GM23338 (cell line): ENCODE measurements around the gene ZNF662. TPM values are rescaled to one million over a fixed set of nuclear protein-coding genes. Genes with fewer than 3 reads are reported as not detected.

ENCODE experiments used
- ATAC-seq: fragments of 200-7000 bp; cut with Tn5 transposase; 3 replicates; pipeline ENCODE4 v1.9.1; 2020
- DNase-seq: peaks from one replicate; pipeline ENCODE4 v3.0.0-alpha.2; 2015; ENCODE audit warnings: low spot score
- H2AFZ ChIP-seq: fragments of 200-600 bp; sonication (generic); 2 replicates; pipeline ENCODE4 v1.8.0; 2016; ENCODE audit warnings: antibody characterized with exemption, mild to moderate bottlenecking, moderate library complexity
- H3F3A ChIP-seq: fragments of 200-600 bp; sonication (generic); replicated peaks from 2 replicates; pipeline ENCODE4 v1.8.0; 2017; ENCODE audit warnings: antibody characterized with exemption, mixed run types, low read depth
- H3K27ac ChIP-seq: fragments of 200-600 bp; sonication (generic); 2 replicates; pipeline ENCODE4 v1.6.1; 2016; ENCODE audit warnings: low read depth
- H3K27me3 ChIP-seq: fragments of 200-600 bp; sonication (generic); 2 replicates; pipeline ENCODE4 v1.8.0; 2016; ENCODE audit warnings: mild to moderate bottlenecking, mixed run types, moderate library complexity; ENCODE audit not compliant: insufficient read depth
- H3K36me3 ChIP-seq: fragments of 200-600 bp; sonication (generic); 2 replicates; pipeline ENCODE4 v1.8.0; 2016; ENCODE audit warnings: mild to moderate bottlenecking; ENCODE audit not compliant: insufficient read depth
- H3K4me1 ChIP-seq: fragments of 200-600 bp; sonication (generic); 2 replicates; pipeline ENCODE4 v1.8.0; 2016; ENCODE audit warnings: mild to moderate bottlenecking, moderate library complexity; ENCODE audit not compliant: insufficient read depth
- H3K4me2 ChIP-seq: fragments of 200-600 bp; sonication (generic); 2 replicates; pipeline ENCODE4 v1.7.1; 2017; ENCODE audit warnings: mixed run types
- H3K4me3 ChIP-seq: fragments of 200-600 bp; sonication (generic); 2 replicates; pipeline ENCODE4 v1.6.1; 2016; ENCODE audit warnings: mixed run types
- H3K79me2 ChIP-seq: fragments of 200-600 bp; sonication (generic); replicated peaks from 2 replicates; pipeline ENCODE4 v1.8.0; 2017; ENCODE audit warnings: mild to moderate bottlenecking; ENCODE audit not compliant: insufficient read depth
- H3K9me2 ChIP-seq: fragments of 200-600 bp; sonication (generic); 2 replicates; pipeline ENCODE4 v1.8.0; 2017; ENCODE audit not compliant: insufficient read depth
- H4K20me1 ChIP-seq: fragments of 200-600 bp; sonication (generic); replicated peaks from 2 replicates; pipeline ENCODE4 v1.8.0; 2017; ENCODE audit warnings: mild to moderate bottlenecking; ENCODE audit not compliant: insufficient read depth
- H3K27ac Mint-ChIP-seq: 2 replicates; pipeline ENCODE4 v1.8.0; 2020; ENCODE audit warnings: inconsistent platforms, mild to moderate bottlenecking, moderate library complexity, mixed read lengths
- H3K27me3 Mint-ChIP-seq: 3 replicates; pipeline ENCODE4 v1.8.0; 2022; ENCODE audit warnings: low read depth, mild to moderate bottlenecking, moderate library complexity, mixed read lengths, inconsistent platforms; ENCODE audit not compliant: insufficient read depth, poor library complexity
- H3K36me3 Mint-ChIP-seq: 3 replicates; pipeline ENCODE4 v1.8.0; 2021; ENCODE audit warnings: low read depth, mild to moderate bottlenecking, inconsistent platforms, moderate library complexity, mixed read lengths
- H3K4me1 Mint-ChIP-seq: 3 replicates; pipeline ENCODE4 v1.8.0; 2020; ENCODE audit warnings: mild to moderate bottlenecking, inconsistent platforms, mixed read lengths
- H3K4me3 Mint-ChIP-seq: 3 replicates; pipeline ENCODE4 v1.8.0; 2021; ENCODE audit warnings: moderate library complexity, mild to moderate bottlenecking, inconsistent platforms, mixed read lengths
- H3K9me3 Mint-ChIP-seq: 3 replicates; pipeline ENCODE4 v1.8.0; 2020; ENCODE audit warnings: moderate library complexity, mild to moderate bottlenecking, inconsistent platforms, mixed read lengths
- CREB1 ChIP-seq: fragments of 250-450 bp; sonication (Bioruptor Pico); IDR thresholded peaks from 2 replicates; pipeline ENCODE4 v1.5.0; 2020; ENCODE audit warnings: low read depth, mild to moderate bottlenecking, moderate library complexity
- EZH2 ChIP-seq: fragments of 200-600 bp; sonication (generic); IDR thresholded peaks from one replicate; pipeline ENCODE4 v1.8.0; 2017; ENCODE audit warnings: antibody characterized with exemption, mild to moderate bottlenecking, low read depth; ENCODE audit not compliant: unreplicated experiment
- EZH2phosphoT487 ChIP-seq: fragments of 200-600 bp; sonication (generic); IDR thresholded peaks from one replicate; pipeline ENCODE4 v1.8.1; 2018; ENCODE audit warnings: antibody characterized with exemption; ENCODE audit not compliant: unreplicated experiment
- POLR2AphosphoS5 ChIP-seq: IDR thresholded peaks from 2 replicates; pipeline ENCODE4 v1.6.1; 2016; ENCODE audit warnings: antibody characterized with exemption, low read depth
- ZNF114 ChIP-seq: fragments of 250-450 bp; sonication (Bioruptor Pico); IDR thresholded peaks from 2 replicates; pipeline ENCODE4 v1.5.0; 2020; ENCODE audit warnings: mild to moderate bottlenecking, moderate library complexity
- ZNF331 ChIP-seq: fragments of 250-450 bp; sonication (Bioruptor Pico); IDR thresholded peaks from 2 replicates; pipeline ENCODE4 v1.5.0; 2020; ENCODE audit warnings: low read depth, mild to moderate bottlenecking, moderate library complexity
- ZNF462 ChIP-seq: fragments of 250-450 bp; sonication (Bioruptor Pico); IDR thresholded peaks from 2 replicates; pipeline ENCODE4 v1.5.0; 2020; ENCODE audit warnings: mild to moderate bottlenecking, moderate library complexity
- polyA plus RNA-seq: library from polyadenylated mRNA; unstranded; fragments of >200 nt; fragmentation: Nextera tagmentation; extraction: Ambion mirVana; gene quantifications from 2 replicates; pipeline ENCODE4 v1.2.1, GENCODE V29; 2016
- total RNA-seq: library from RNA; depleted of rRNA; stranded (reverse); fragments of >200 nt; shearing (Covaris generic); gene quantifications from 2 replicates; pipeline ENCODE4 v1.2.3, GENCODE V29; 2014
- TF ChIP-seq, protein P1 (sequence below): IDR thresholded peaks from 2 replicates; pipeline ENCODE4 v1.6.1; 2016; ENCODE audit warnings: antibody characterized with exemption

Gene ZNF662
- total and polyA plus RNA-seq, 2 experiments from 2014 or later, result 0.84 to 1.5 TPM

DNA sequence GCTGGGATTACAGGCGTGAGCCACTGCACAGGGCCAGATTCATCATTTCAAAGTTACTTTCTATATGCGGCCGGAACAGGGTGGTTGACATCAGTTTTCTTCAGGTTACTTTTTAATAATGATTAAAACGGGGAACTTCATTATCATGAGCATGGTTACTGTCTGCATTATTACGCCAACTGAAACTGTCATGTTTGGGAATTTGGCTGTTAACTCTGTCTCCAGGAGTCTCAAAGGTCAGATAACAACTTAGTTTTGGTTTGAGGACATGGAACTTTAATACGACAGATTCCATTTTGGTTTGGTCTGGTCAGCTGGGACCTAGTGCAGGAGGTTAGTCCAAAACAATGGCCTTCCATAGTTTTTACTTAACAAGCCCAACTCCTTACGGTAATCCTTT lies 38.8 kb upstream of the ZNF662 start:
- Histone ChIP-seq H3F3A (no peaks in the 10 kb centered on the region), H3K79me2 (no peaks in the 10 kb centered on the region), H3K9me2 (0 out of 2 replicates have a peak, but pooled peaks cover 11% of the 10 kb centered on the region), H3K27me3 (no peaks in the 10 kb centered on the region), H3K27ac (no peak overlapping the region), H3K4me1 (no peaks in the 10 kb centered on the region), H3K4me3 (no peak overlapping the region), H2AFZ (no peak overlapping the region), H4K20me1 (no peaks in the 10 kb centered on the region), H3K4me2 (no peak overlapping the region), H3K36me3 (no peaks in the 10 kb centered on the region)
- H3K4me1 Mint-ChIP-seq, result no peaks in the 10 kb centered on the region
- no peak overlapping the region for H3K4me3 Mint-ChIP-seq
- H3K27me3 Mint-ChIP-seq, result peaks cover 6% of the 10 kb centered on the region
- TF ChIP-seq EZH2phosphoT487 (no peak), POLR2AphosphoS5 (no peak), EZH2 (no peak), ZNF331 (CRISPR knock-in tag) (no peak), CREB1 (CRISPR knock-in tag) (no peak), ZNF462 (no peak), ZNF114 (CRISPR knock-in tag) (no peak)
- TF ChIP-seq, protein P1, sequence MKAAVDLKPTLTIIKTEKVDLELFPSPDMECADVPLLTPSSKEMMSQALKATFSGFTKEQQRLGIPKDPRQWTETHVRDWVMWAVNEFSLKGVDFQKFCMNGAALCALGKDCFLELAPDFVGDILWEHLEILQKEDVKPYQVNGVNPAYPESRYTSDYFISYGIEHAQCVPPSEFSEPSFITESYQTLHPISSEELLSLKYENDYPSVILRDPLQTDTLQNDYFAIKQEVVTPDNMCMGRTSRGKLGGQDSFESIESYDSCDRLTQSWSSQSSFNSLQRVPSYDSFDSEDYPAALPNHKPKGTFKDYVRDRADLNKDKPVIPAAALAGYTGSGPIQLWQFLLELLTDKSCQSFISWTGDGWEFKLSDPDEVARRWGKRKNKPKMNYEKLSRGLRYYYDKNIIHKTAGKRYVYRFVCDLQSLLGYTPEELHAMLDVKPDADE, result no peak
- no peak overlapping the region for H3K27ac Mint-ChIP-seq
- ATAC-seq (no peak), DNase-seq (no peak)
- no peaks in the 10 kb centered on the region; the same call in 2 of the 3 replicates for H3K9me3 Mint-ChIP-seq
- no peaks in the 10 kb centered on the region for H3K36me3 Mint-ChIP-seq
